ENCODE data around the gene ANKRD11.

Gene ANKRD11

GRCh38 chr16:89444728-89445127, 45.6 kb downstream of the ANKRD11 start:
- no peak for FAIRE-seq

GRCh38 chr16:89444151-89444723, 46.1 kb downstream of the ANKRD11 start:
- FAIRE-seq: no peak
- TF ChIP-seq CTCF (IDR thresholded peaks at IDR 0.05; ENCODE audit: insufficient read depth, missing control alignments): no peak
- no peak for DNase-seq (ENCODE audit: insufficient read length, low spot score)

More at GRCh38 chr16:89444728-89445127, 45.6 kb downstream of the ANKRD11 start:
- no peak for TF ChIP-seq CTCF (IDR thresholded peaks at IDR 0.05; ENCODE audit: insufficient read depth, missing control alignments)
- no peak for DNase-seq (ENCODE audit: insufficient read length, low spot score)

GRCh38 chr16:89443727-89444084, 46.7 kb downstream of the ANKRD11 start:
- DNase-seq (ENCODE audit: insufficient read length, low spot score) (no peak), FAIRE-seq (no peak)
- TF ChIP-seq CTCF (IDR thresholded peaks at IDR 0.05; ENCODE audit: insufficient read depth, missing control alignments): no peak

- DNase-seq (ENCODE audit: insufficient read length, low spot score): no peak
- no peak for TF ChIP-seq CTCF (IDR thresholded peaks at IDR 0.05; ENCODE audit: insufficient read depth, missing control alignments)
- FAIRE-seq: no peak
Measured at GRCh38 chr16:89442990-89443726, 47.2 kb downstream of the ANKRD11 start.

- TF ChIP-seq CTCF (IDR thresholded peaks at IDR 0.05; ENCODE audit: insufficient read depth, missing control alignments): no peak
- FAIRE-seq: no peak
- DNase-seq (ENCODE audit: insufficient read length, low spot score): no peak
Measured at GRCh38 chr16:89442588-89442987, 47.8 kb downstream of the ANKRD11 start.

- DNase-seq (ENCODE audit: insufficient read length, low spot score): no peak
- FAIRE-seq: no peak
- no peak for TF ChIP-seq CTCF (IDR thresholded peaks at IDR 0.05; ENCODE audit: insufficient read depth, missing control alignments)
Measured at GRCh38 chr16:89439659-89440058, 50.7 kb downstream of the ANKRD11 start.

GRCh38 chr16:89437991-89438390, 52.4 kb downstream of the ANKRD11 start:
- FAIRE-seq (no peak), DNase-seq (ENCODE audit: insufficient read length, low spot score) (no peak)
- TF ChIP-seq CTCF (IDR thresholded peaks at IDR 0.05; ENCODE audit: insufficient read depth, missing control alignments): no peak

All from D721Med (cell line).